ENCODE results near the gene IRX2.

DNA sequence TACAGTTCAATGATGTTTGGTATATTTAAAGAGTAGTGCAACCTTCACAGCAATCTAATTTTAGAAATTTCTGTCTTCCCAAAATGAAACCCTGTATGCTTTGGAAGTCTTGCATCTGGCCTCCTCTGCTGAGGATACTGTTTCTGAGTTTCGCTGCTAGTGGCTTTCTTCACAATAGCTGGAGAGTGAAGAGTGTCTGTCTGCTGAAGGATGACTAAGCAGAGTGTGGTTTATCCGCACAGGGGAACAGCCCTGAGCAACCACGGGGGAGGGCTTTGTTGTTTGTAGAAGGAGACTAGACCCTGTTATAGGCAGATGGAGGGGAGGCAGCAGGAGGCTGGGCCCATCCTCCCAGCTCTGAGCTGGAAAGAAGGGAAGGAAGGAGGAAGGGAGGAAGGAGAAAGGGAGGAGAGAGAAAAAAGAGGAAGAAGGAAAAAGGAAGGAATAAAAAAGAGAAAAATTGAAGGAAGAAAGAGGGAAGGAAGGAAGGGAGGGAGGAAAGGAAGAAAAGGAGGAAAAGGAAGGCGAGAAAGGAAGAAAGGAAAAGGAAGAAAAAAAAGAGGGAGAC, 10.5 kb upstream of the IRX2 start:
- TF ChIP-seq CTCF (IDR thresholded peaks at IDR 0.05 in 4 of 5, conservative IDR thresholded peaks at IDR 0.05 in 1 of 5) (no peak), POLR2A (IDR thresholded peaks at IDR 0.05) (no peak)
